Heart right ventricle (tissue), 16 donors: ENCODE results near the gene WNT4. TPM values are rescaled to one million over a fixed set of nuclear protein-coding genes. Genes with fewer than 3 reads are reported as not detected.
A peak's percentile ranks its signal among the peaks of the same experiment; 100 is the strongest.

ENCODE experiments used
- ATAC-seq, 8 donors: fragments of 200-7000 bp; cut with Tn5 transposase; one replicate each; pipeline ENCODE4 v1.9.1; 2020; ENCODE audit warnings: mild to moderate bottlenecking in 8 of 8, moderate library complexity in 8 of 8, moderate number of reproducible peaks in 1 of 8
- DNase-seq, 2 donors: peaks; one replicate each; pipeline ENCODE4 v3.0.0-alpha.2; 2020
- H3K27ac ChIP-seq, 10 donors: fragments of 200-600 bp; sonication (generic) in 2 of 10; one replicate each; pipeline versions ENCODE4 v1.5.0 to v1.8.0; 2020 to 2022; ENCODE audit warnings: mild to moderate bottlenecking in 3 of 10
- H3K27me3 ChIP-seq, 7 donors: fragments of 200-600 bp; one replicate each; pipeline ENCODE4 v1.8.0; 2021 to 2022; ENCODE audit warnings: mild to moderate bottlenecking in 2 of 7
- H3K36me3 ChIP-seq, 9 donors: fragments of 200-600 bp; sonication (generic) in 1 of 9; one replicate each; pipeline versions ENCODE4 v1.5.0 to v1.8.0; 2020 to 2022; ENCODE audit warnings: mild to moderate bottlenecking in 2 of 9
- H3K4me1 ChIP-seq, 9 donors: fragments of 200-600 bp; sonication (generic) in 1 of 9; one replicate each; pipeline versions ENCODE4 v1.5.0 to v1.8.0; 2020 to 2022; ENCODE audit warnings: mild to moderate bottlenecking in 4 of 9
- H3K4me3 ChIP-seq, 10 donors: fragments of 200-600 bp; sonication (generic) in 2 of 10; one replicate each; pipeline versions ENCODE4 v1.5.0 to v1.8.0; 2020 to 2022; ENCODE audit warnings: mild to moderate bottlenecking in 7 of 10, moderate library complexity in 2 of 10
- H3K9me3 ChIP-seq, 11 donors: fragments of 200-600 bp in 10 of 11; sonication (generic) in 2 of 11; one replicate each; pipeline versions ENCODE4 v1.5.0 to v1.8.0; 2013 to 2022; ENCODE audit warnings: mild to moderate bottlenecking in 2 of 11, control low read depth in 1 of 11, moderate library complexity in 1 of 11
- CTCF ChIP-seq, 9 donors: fragments of 200-600 bp; sonication (generic) in 2 of 9; IDR thresholded peaks; one replicate each; pipeline versions ENCODE4 v1.5.0 to v1.8.0; 2021 to 2022; ENCODE audit warnings: antibody characterized with exemption in 9 of 9, mild to moderate bottlenecking in 5 of 9, moderate library complexity in 1 of 9
- WGBS, 2 donors: extraction: QIAGEN DNeasy Blood & Tissue Kit; methylation state at CpG; one replicate each; pipeline ENCODE4 v1.1.7; 2013; ENCODE audit warnings: inconsistent platforms in 1 of 2; 5-methylcytosine and 5-hydroxymethylcytosine counted together
- intact Hi-C, 10 donors: fragments of 100-400 bp; cut with DNase I; formaldehyde crosslinking; loops; one replicate each; pipeline versions ENCODE4 v1.11.1 to v1.14.2; 2022
- polyA plus RNA-seq, 2 donors: library from polyadenylated mRNA; stranded (reverse); fragments of 200-250 nt; gene quantifications; one replicate each; pipeline ENCODE4 v1.2.3, GENCODE V29; 2013
- total RNA-seq, 10 donors: library from RNA; stranded (reverse); fragmentation: NEBNext Ultra II Directional in 3 of 10; extraction: Animal tissue kit (Norgen Biotek cat#: 25700) in 3 of 10; gene quantifications; one replicate each; pipeline versions ENCODE4 v1.2.1 to v1.2.4, GENCODE V29; 2021 to 2023
- donor health status: Arrhythmogenic right ventricular cardiomyopathy.
- donor health status: ischemic (EF 13 %, LVEDD 7.1; RV severe dilation, severe dysfunction).
- donor health status: healthy with polysubstance abuse.
- donor health status: DM: no; HTN: yes; CAD: no.
- donor health status: DM: no; HTN: no; CAD: no.
- donor health status: ischemic (EF 25% LVEDD 6.9; RV normal size, moderate dysfunction).
- donor health status: ischemic (EF 25% LVEDD 5.7; RV mildly dilated, moderate dysfunction).
- donor health status: healthy.
- donor health status: DM: yes; HTN: yes; CAD: no.
- donor health status: Ischemic cardiomyopathy.
- donor health status: ischemic (EF 35%, LVEDD 5.7; RV mildly dilated, moderate dysfunction).
- donor health status: nonischemic (EF 11% LVEDD 7.7; RV severe dilation, severe dysfunction).
- donor health status: DM: yes; HTN: yes; CAD: no.
- donor health status: PGD.
- donor health status: ischemic (EF 29% LVEDD 5.4; RV normal size, mild dysfunction).
- donor health status: nonischemic (EF 23%, LVEDD 6.1; RV moderate dilation, normal function).

WNT4 gene
- total and polyA plus RNA-seq, 12 donors = 0.06 to 0.16 TPM; not detected in 10

GRCh38 chr1:22101199-22101598 lies 41.7 kb downstream of the WNT4 start:
- Histone ChIP-seq H3K4me3 (no peak overlapping the region), H3K36me3 (peaks cover 0 to 87% (median 19%) of the 10 kb centered on the region in 9 donors), H3K27me3 (no peaks in the 10 kb centered on the region), H3K9me3 (no peaks in the 10 kb centered on the region), H3K4me1 (peaks cover 0 to 44% (median 16%) of the 10 kb centered on the region in 9 donors), H3K27ac (peak overlapping the region in 1 of 10 donors; percentile 5)
- ATAC-seq = no peak
- no peak for TF ChIP-seq CTCF (IDR thresholded peaks at IDR 0.05)
- intact Hi-C loops = loop anchor here in 7 of 10 donors (10.0 kb wide), 3 partner anchors 174 to 544 kb away; partner anchors contain the start of gene C1QC (in 1 of the 7)
- DNase-seq = no peak
- WGBS, 2 donors = 27 to 51% methylated on average over 1 of the region's 1 CpG

- no peak overlapping the region for H3K27ac ChIP-seq
- peaks cover 0 to 91% (median 22%) of the 10 kb centered on the region in 9 donors for H3K36me3 ChIP-seq
- no peak for ATAC-seq
- peaks cover 0 to 35% (median 13%) of the 10 kb centered on the region in 9 donors for H3K4me1 ChIP-seq
- no peaks in the 10 kb centered on the region for H3K9me3 ChIP-seq
- H3K27me3 ChIP-seq = no peaks in the 10 kb centered on the region
- WGBS, 2 donors = 84 to 91% methylated on average over 3 of the region's 3 CpGs
- intact Hi-C loops = loop anchor here in 7 of 10 donors (10.0 kb wide), 3 partner anchors 175 to 545 kb away; partner anchors contain the start of gene C1QC (in 1 of the 7)
- no peak for DNase-seq
- H3K4me3 ChIP-seq = no peak overlapping the region
- no peak for TF ChIP-seq CTCF (IDR thresholded peaks at IDR 0.05)
Measured at GRCh38 chr1:22100168-22100567, 42.7 kb downstream of the WNT4 start.

- no peak for ATAC-seq
- peaks cover 0 to 91% (median 30%) of the 10 kb centered on the region in 9 donors for H3K36me3 ChIP-seq
- intact Hi-C loops = no loop called here
- 95 to 96% methylated on average over 10 of the region's 10 CpGs for WGBS, 2 donors
- no peak for DNase-seq
- no peaks in the 10 kb centered on the region for H3K27me3 ChIP-seq
- no peaks in the 10 kb centered on the region for H3K9me3 ChIP-seq
- H3K4me3 ChIP-seq = no peak overlapping the region
- TF ChIP-seq CTCF (IDR thresholded peaks at IDR 0.05) = no peak
- H3K27ac ChIP-seq = no peak overlapping the region
- peaks cover 0 to 28% (median 13%) of the 10 kb centered on the region in 9 donors for H3K4me1 ChIP-seq
Measured at GRCh38 chr1:22098752-22099151, 44.1 kb downstream of the WNT4 start.

- H3K36me3 ChIP-seq = peaks cover 0 to 96% (median 30%) of the 10 kb centered on the region in 9 donors
- WGBS, 2 donors = 86 to 91% methylated on average over 3 of the region's 3 CpGs
Measured at GRCh38 chr1:22096463-22096862, 46.4 kb downstream of the WNT4 start.

More at GRCh38 chr1:22096463-22096862, 46.4 kb downstream of the WNT4 start:
- TF ChIP-seq CTCF (IDR thresholded peaks at IDR 0.05) = no peak
- ATAC-seq (peak in 1 of 8 donors; percentile 57), DNase-seq (no peak)
- Histone ChIP-seq H3K27ac (no peak overlapping the region), H3K4me3 (no peak overlapping the region), H3K4me1 (peaks cover 0 to 34% (median 11%) of the 10 kb centered on the region in 9 donors), H3K27me3 (no peaks in the 10 kb centered on the region), H3K9me3 (no peaks in the 10 kb centered on the region)
- intact Hi-C loops = no loop called here
